GM12801 (cell line): ENCODE results near the gene TSKU.

ENCODE experiments used
- CTCF ChIP-seq: IDR thresholded peaks from one replicate; pipeline ENCODE4 v1.5.1; 2011; ENCODE audit warnings: control low read depth; ENCODE audit not compliant: insufficient read length; ENCODE audit errors: extremely low read depth

The TSKU gene

GRCh38 chr11:76787271-76787670, 4.1 kb downstream of the TSKU start:
- no peak for TF ChIP-seq CTCF

- TF ChIP-seq CTCF = no peak
These were observed 4.9 kb downstream of the TSKU start for GRCh38 chr11:76787911-76788596.

- TF ChIP-seq CTCF = no peak
These were observed 5.7 kb downstream of the TSKU start for GRCh38 chr11:76788661-76789442.

GRCh38 chr11:76789443-76789719, 6.2 kb downstream of the TSKU start:
- no peak for TF ChIP-seq CTCF

GRCh38 chr11:76790251-76790650, 7.1 kb downstream of the TSKU start:
- no peak for TF ChIP-seq CTCF

GRCh38 chr11:76791861-76792260, 8.7 kb downstream of the TSKU start:
- no peak for TF ChIP-seq CTCF

GRCh38 chr11:76792505-76793264, 9.5 kb downstream of the TSKU start:
- no peak for TF ChIP-seq CTCF
